Activated effector memory CD4-positive, alpha-beta T cell treated with anti-CD3 and anti-CD28 coated beads, Interleukin-2, amount 50 U/mL, for 16 hours (primary cell): ENCODE results near the gene PGAM2.
"Not testable (repeated sequence)": the region's sequence is repeated elsewhere in the genome, so short reads cannot be mapped to it uniquely, and the experiment has no call there.

Source experiments
- DNase-seq: peaks from one replicate; pipeline ENCODE4 v3.0.0-alpha.2; 2020

The PGAM2 gene

GRCh38 chr7:44048031-44048795 is 17.2 kb downstream of the PGAM2 start:
- DNase-seq, result no peak

DNA sequence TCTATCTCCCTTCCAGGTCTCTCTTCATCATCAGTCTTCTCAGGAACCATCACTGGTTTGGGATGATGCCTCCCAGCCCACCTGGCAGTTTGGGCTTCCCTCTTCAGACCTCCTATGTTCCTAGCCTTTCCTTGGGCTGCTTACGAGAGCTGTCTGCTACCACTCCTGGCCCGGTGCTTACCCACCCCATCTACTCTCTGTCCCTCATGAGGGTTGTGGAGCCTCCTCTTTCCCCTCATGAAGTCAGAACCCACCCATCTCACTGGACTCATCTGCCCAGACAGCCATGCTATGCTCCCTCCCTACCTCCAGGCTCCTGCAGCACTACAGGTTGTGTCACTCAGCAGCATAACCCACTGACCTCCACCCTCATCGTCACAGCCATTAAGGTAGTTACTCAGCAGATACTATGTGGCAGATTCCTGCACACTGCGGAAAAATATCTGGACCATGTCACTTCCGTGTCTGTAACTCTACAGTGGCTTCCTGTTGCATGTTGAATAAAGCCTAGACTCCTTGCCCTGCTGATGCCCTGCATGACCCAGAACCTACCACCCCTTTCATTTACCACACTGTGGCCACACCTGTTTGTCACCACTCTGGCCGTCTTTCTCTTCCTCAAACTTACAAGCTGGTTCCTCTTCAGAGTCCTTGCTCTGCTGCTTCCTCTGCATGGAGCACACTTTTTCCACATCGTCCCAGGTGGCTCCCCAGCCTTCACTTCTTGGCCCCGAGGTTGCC is 18.9 kb downstream of the PGAM2 start:
- DNase-seq, result no peak

GRCh38 chr7:44045226-44046014 is 19.9 kb downstream of the PGAM2 start:
- no peak for DNase-seq

DNA sequence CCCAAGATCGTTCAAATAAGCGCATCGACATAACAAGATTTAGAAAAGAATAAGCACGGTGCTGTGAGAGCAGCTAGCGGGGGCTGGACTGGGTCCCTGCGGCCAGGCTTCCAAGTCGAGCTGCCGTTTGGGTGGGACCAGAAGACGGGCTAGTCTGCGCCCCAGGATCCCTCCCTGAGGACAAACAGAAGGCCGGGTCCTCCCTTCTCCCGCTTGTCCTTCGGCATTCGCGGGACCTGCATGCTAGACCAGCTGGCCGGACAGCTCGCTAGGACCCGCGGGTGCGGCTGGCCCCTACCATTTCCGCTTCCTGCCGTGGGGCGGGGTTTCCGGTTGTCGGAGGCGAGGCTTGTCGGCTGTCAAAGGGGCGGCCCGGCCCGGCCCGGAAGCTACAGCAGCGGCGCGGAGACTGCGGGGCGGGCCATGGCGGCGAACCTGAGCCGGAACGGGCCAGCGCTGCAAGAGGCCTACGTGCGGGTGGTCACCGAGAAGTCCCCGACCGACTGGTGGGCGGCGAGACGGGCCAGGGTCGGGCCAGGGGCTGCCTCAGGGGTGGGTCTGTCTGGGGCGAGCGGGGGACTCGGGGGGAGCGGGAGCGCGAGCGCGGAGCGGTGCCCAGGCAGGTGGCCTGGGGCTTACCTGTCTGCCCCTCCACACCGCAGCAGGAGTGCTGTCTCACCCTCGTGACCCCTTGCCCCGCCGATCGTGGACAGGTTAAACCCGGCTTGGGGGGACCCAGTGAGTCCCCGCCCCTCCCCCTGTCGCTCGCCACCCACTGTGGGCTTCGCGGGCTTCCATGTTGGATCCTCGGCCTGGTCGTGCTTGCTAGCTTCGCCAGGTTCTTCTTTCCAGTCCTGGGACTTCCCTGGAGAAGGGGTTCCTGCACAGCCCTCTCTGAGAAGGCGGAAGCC is 20.8 kb downstream of the PGAM2 start, which contains the start of gene DBNL:
TSS of gene DBNL (plus strand) at position 388 of the 911 bp plus-strand sequence. CDS start at position 424, 36 bp downstream.
- peak; percentile 98 for DNase-seq

DNA sequence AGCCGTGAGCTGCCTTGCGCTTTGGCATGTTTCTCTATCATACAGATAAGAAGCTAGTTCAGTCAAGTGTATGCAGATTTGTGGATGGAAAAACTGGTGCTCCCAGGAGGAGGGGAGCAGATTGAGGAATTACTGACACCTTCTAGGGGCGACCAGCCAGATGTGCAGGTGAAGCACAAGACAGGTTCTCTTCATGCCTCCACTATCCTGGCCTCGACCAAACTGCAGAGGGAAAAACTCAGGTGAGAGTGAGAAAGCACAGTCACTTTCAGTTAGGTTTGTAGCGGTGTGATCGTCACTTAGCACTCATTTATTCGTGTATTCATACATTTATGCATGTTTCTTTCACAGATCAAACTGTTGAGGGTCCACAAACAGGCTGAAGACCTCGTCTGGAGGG is 21.5 kb downstream of the PGAM2 start:
- DNase-seq, result no peak

DNA sequence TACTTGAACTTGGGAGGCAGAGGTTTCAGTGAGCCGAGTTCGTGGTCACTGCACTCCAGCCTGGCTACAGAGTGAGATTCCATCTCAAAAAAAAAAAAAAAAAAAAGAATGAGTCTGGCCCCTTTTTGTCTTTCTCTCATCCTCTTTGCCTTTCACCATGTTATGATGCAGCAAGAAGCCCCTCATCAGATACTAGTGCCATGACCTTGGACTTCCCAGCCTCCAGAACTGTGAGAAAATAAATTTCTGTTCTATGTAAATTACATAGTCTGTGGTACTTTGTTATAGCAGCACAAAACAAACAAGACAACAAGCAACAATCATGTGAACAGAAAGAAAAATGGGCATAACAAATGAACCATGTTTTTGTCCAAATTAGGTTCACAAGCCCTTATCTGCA is 23.1 kb downstream of the PGAM2 start:
- DNase-seq, result no peak

GRCh38 chr7:44040493-44040891 is 24.9 kb downstream of the PGAM2 start:
- peak; percentile 87 for DNase-seq

DNA sequence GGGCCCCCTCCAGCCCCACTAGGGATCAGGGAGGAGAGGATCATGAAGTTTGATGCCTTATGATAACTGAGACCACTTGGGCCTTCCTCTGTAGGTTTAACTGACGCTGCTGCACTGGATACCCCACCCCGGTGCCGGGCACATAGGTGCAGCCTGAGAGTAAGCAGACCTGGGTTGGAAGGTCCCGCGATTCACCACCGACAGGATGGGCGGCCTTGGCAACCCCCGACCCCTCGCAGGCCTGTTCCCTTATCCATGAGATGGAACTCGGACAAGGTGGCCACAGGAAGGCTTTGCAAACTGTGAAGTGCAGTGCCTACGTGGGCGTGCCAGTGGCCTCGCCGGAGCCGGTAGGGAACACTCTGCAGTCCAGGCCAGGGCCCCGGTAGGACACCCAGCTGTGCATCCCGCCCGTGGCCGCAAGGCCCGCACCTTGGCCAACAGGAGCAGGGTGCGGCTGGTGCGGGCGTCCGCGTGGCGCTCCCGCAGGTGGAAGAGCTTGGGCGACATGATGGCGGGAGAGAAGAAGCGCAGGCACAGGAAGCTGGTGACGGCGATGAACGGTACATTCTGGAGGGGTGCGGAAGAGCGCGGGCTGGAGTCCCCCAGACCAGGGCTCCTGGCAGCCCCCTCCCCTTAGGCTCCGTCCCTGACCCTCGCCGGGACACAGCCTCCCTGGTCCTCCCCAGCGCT is 25.4 kb downstream of the PGAM2 start:
- DNase-seq, result not testable (repeated sequence)

DNA sequence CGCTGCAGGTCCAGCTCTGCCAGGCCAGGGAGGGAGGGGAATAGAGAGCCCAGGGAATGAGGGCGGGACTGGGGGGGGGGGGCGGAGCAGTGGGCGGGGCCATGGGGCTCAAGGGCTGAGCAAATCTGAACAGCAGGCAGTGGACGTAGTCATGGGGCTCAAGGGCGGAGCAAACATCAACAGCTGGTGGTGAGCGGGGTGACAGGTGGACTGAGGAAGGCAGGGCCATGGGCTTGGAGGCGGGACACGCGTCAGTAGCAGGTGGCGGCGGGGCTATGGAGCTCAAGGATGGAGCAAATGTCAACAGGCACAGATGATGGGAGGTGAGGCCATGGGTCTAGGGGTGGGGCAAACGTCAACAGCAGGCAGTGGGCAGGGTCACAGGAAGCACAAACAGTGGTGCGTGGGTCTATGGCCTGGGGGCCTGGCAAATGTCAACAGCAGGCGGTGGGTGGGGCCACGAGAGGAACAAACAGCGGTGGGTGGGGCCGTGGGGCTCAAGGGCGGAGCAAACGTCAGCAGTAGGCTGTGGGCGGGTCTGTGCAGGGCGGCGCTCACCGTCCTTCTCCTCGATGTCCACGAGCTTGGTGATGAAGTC is 26.3 kb downstream of the PGAM2 start:
- DNase-seq, result peak; percentile 90

- not testable (repeated sequence) for DNase-seq
Measured at GRCh38 chr7:44038553-44038952, 26.8 kb downstream of the PGAM2 start.

DNA sequence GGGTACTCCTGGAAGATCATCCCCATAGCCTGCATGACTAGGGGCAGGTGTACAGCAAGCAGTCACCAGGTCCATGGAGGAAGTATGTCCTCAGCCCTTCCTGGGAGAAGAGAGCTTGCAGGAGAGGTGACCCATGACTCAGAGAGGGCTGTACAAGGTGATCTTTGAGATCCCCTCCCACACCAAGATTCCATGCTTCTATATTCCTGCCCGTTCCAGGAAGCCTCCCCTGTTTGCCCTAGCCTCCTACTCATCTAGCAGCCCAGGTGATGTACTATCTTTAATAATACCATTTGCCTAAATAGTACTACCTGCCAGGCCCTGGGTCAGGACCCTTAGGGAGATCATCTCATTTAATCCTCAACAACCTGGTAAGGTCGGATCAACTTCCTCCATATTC is 27.4 kb downstream of the PGAM2 start:
- DNase-seq, result not testable (repeated sequence)

DNA sequence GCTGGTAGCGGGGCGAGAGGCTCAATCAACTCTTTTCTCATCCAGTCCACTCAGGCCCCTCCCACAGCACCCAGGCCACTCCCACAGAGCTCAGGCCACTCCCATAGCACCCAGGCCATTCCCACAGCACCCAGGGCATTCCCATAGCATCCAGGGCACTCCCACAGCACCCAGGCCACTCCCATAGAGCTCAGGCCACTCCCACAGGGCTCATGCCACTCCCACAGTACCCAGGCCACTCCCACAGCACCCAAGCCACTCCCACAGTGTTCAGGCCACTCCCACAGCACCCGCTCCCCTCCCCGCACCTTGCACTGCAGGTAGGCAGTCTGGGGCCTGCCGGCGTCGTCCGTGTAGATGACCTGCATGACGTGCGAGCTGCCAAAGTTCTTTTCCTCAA is 29.0 kb downstream of the PGAM2 start:
- peak; percentile 71 for DNase-seq

GRCh38 chr7:44033971-44034844 is 31.2 kb downstream of the PGAM2 start:
- DNase-seq, result peak; percentile 37

- peak; percentile 37 for DNase-seq
Measured at GRCh38 chr7:44032031-44032430, 33.3 kb downstream of the PGAM2 start.

- DNase-seq, result peak; percentile 28
Measured at GRCh38 chr7:44031319-44031718, 34.0 kb downstream of the PGAM2 start.

- DNase-seq, result not testable (repeated sequence)
Measured at GRCh38 chr7:44030029-44030428, 35.3 kb downstream of the PGAM2 start.

DNA sequence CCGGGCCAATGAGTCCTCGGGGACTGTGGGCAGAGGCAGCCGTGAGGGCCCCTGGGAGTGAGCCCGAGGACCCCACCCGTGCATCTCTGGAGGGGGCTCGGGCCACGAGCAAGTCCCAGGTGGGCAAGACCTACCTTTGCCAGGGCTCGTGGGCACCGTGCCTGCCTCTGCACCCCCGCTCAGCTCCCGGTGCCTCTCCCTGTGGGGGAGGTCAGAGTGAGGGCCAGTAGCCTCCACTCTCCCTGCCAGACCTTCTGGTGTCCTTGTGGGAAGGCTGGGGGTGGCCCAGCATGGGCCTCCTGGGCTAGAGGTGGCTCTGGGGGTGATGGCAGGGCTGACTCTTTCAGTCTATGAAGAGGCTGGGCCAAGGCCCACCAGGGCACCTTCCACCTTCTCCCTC is 35.9 kb downstream of the PGAM2 start:
- DNase-seq, result not testable (repeated sequence)

DNA sequence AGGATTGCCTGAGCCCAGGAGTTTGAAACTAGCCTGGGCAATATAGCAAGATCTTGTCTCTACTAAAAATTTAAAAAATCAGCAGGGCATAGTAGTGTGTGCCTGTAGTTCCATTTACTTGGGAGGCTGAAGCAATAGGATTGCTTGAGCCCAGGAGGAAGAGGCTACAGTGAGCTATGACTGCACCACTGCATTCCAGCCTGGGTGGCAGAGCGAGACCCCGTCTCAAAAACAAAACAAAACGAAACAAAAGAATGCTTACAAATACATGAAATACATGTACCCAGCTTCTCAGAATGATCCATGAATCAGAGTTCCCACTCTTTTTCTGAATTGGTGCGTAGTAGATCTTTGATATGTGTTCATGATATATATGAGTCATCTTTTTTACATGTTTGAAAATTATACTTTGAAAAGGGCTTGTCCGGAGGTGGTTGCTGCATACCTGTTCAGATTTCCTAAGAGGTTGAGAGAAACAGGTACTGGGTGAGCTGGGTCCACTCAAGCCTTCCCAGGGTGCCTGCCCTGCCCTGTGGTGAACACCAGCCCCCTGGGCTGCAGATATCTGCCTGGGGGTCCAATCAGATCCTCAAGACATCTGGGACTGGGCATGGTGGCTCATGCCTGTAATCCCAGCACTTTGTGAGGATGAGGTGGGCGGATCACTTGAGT is 42.4 kb downstream of the PGAM2 start:
- not testable (repeated sequence) for DNase-seq

- not testable (repeated sequence) for DNase-seq
Measured at GRCh38 chr7:44022069-44022468, 43.3 kb downstream of the PGAM2 start.
